SK-N-SH (cell line): Measurements from ENCODE around the gene NUDCD3. TPM values are rescaled to one million over a fixed set of nuclear protein-coding genes. Genes with fewer than 3 reads are reported as not detected.
A peak's percentile ranks its signal among the peaks of the same experiment; 100 is the strongest.

ENCODE experiments used
- CTCF ChIA-PET: fragments of 300-600, 350-600 bp; formaldehyde crosslinking; extraction: SDS; loops from one replicate; lab custom pipeline; 2021; lab: Yijun Ruan, JAX
- POLR2A ChIA-PET: fragments of 350-600 bp; sonication (Branson Sonifier 250); formaldehyde crosslinking; extraction: SDS; loops from one replicate; lab custom pipeline; 2020; ENCODE audit warnings: antibody characterized with exemption, inconsistent platforms; lab: Yijun Ruan, JAX
- DNase-seq: peaks from one replicate; pipeline ENCODE4 v3.0.0; 2012
- H2AFZ ChIP-seq: fragments of 200-600 bp; sonication (generic); 2 replicates; pipeline ENCODE4 v1.8.1; 2016; ENCODE audit warnings: antibody characterized with exemption, mild to moderate bottlenecking, low read depth
- H3F3A ChIP-seq: fragments of 200-600 bp; sonication (generic); replicated peaks from 2 replicates; pipeline ENCODE3; 2016; ENCODE audit warnings: antibody characterized with exemption, mild to moderate bottlenecking; ENCODE audit not compliant: insufficient read depth
- H3K27ac ChIP-seq, 2 experiments: fragments of 200-500 bp in 1 of 2; fragments of 200-600 bp in 1 of 2; sonication (Bioruptor generic) in 1 of 2; sonication (generic), shearing (Covaris generic) in 1 of 2; 2 replicates each; pipeline versions ENCODE4 v1.5.1 to v1.6.1; 2014 to 2016; ENCODE audit warnings: low read depth in 2 of 2, inconsistent platforms in 1 of 2, low read length in 1 of 2, mild to moderate bottlenecking in 1 of 2, mixed read lengths in 1 of 2
- H3K27me3 ChIP-seq: fragments of 200-600 bp; sonication (generic), shearing (Covaris generic); 2 replicates; pipeline ENCODE4 v1.6.1; 2016; ENCODE audit warnings: mixed run types; ENCODE audit not compliant: insufficient read depth
- H3K36me3 ChIP-seq, 2 experiments: fragments of 200-500 bp in 1 of 2; fragments of 200-600 bp in 1 of 2; sonication (Bioruptor generic) in 1 of 2; sonication (generic) in 1 of 2; replicated peaks in 1 of 2; 2 replicates each; pipeline versions ENCODE3 to v1.5.1; 2014 to 2016; ENCODE audit warnings: low read length in 1 of 2, mild to moderate bottlenecking in 1 of 2; ENCODE audit not compliant: insufficient read depth in 2 of 2, control insufficient read depth in 1 of 2
- H3K4me1 ChIP-seq, 2 experiments: fragments of 200-500 bp in 1 of 2; fragments of 200-600 bp in 1 of 2; sonication (Bioruptor generic) in 1 of 2; sonication (generic), shearing (Covaris generic) in 1 of 2; 2 replicates each; pipeline versions ENCODE4 v1.5.1 to v1.6.1; 2014 to 2016; ENCODE audit warnings: low read depth in 1 of 2, low read length in 1 of 2, mixed run types in 1 of 2; ENCODE audit not compliant: insufficient read depth in 2 of 2, control insufficient read depth in 1 of 2
- H3K4me2 ChIP-seq: fragments of 200-600 bp; sonication (generic), shearing (Covaris generic); 2 replicates; pipeline ENCODE4 v1.6.1; 2017; ENCODE audit warnings: mixed run types
- H3K4me3 ChIP-seq, 2 experiments: fragments of 200-500 bp in 1 of 2; fragments of 200-600 bp in 1 of 2; sonication (Bioruptor generic) in 1 of 2; sonication (generic), shearing (Covaris generic) in 1 of 2; 2 replicates each; pipeline versions ENCODE4 v1.5.1 to v1.8.1; 2014 to 2016; ENCODE audit warnings: low read depth in 2 of 2, inconsistent platforms in 1 of 2, low read length in 1 of 2, mild to moderate bottlenecking in 1 of 2, mixed read lengths in 1 of 2, moderate library complexity in 1 of 2
- H3K79me2 ChIP-seq: fragments of 200-600 bp; sonication (generic); 2 replicates; pipeline ENCODE4 v1.8.1; 2017; ENCODE audit warnings: mild to moderate bottlenecking; ENCODE audit not compliant: insufficient read depth
- H3K9ac ChIP-seq: fragments of 200-600 bp; sonication (generic); 2 replicates; pipeline ENCODE4 v1.6.1; 2017; ENCODE audit warnings: mixed run types
- H3K9me2 ChIP-seq: fragments of 200-600 bp; sonication (generic); 2 replicates; pipeline ENCODE4 v1.6.1; 2017; ENCODE audit warnings: mixed run types
- H3K9me3 ChIP-seq: fragments of 200-600 bp; sonication (generic); 2 replicates; pipeline ENCODE4 v1.6.1; 2017; ENCODE audit warnings: mixed run types, mild to moderate bottlenecking, moderate library complexity
- H4K20me1 ChIP-seq: fragments of 200-600 bp; sonication (generic); 2 replicates; pipeline ENCODE4 v1.6.1; 2017; ENCODE audit warnings: mild to moderate bottlenecking, mixed run types; ENCODE audit not compliant: insufficient read depth
- FOSL2 ChIP-seq: IDR thresholded peaks from 2 replicates; pipeline ENCODE4 v1.4.0; 2012; ENCODE audit warnings: low read depth, mild to moderate bottlenecking, moderate library complexity, borderline replicate concordance
- GATA2 ChIP-seq: sonication (generic); formaldehyde crosslinking; IDR thresholded peaks from 2 replicates; pipeline ENCODE4 v1.5.0; 2020; ENCODE audit warnings: mild to moderate bottlenecking, missing genetic modification reagents
- JUND ChIP-seq: IDR thresholded peaks from 2 replicates; pipeline ENCODE4 v1.4.0; 2012
- MXI1 ChIP-seq: IDR thresholded peaks from 2 replicates; pipeline ENCODE4 v1.6.1; 2012; ENCODE audit warnings: mild to moderate bottlenecking, low read depth, low read length, improper control_type of control experiment
- NFIC ChIP-seq: IDR thresholded peaks from 2 replicates; pipeline ENCODE4 v1.4.0; 2012; ENCODE audit warnings: borderline replicate concordance
- NRF1 ChIP-seq: IDR thresholded peaks from 2 replicates; pipeline ENCODE4 v1.6.1; 2012; ENCODE audit warnings: low read depth, mild to moderate bottlenecking, low read length
- PBX3 ChIP-seq: IDR thresholded peaks from 2 replicates; pipeline ENCODE4; 2012
- POLR2AphosphoS5 ChIP-seq: IDR thresholded peaks from 2 replicates; pipeline ENCODE4 v1.6.1; 2012; ENCODE audit warnings: low read depth, low read length
- RAD21 ChIP-seq: IDR thresholded peaks from 2 replicates; pipeline ENCODE4 v1.6.1; 2012; ENCODE audit warnings: mild to moderate bottlenecking, low read length
- RCOR1 ChIP-seq: fragments of 150-350 bp; IDR thresholded peaks from 2 replicates; pipeline ENCODE4 v1.6.1; 2017; ENCODE audit warnings: antibody characterized with exemption, low read length
- SMC3 ChIP-seq: IDR thresholded peaks from 2 replicates; pipeline ENCODE4 v1.6.1; 2012; ENCODE audit warnings: low read depth, low read length, improper control_type of control experiment
- TCF12 ChIP-seq: IDR thresholded peaks from 2 replicates; pipeline ENCODE4 v1.4.0; 2012
- WGBS: methylation state at CpG from one replicate; pipeline ENCODE4 v1.1.6; 2017; ENCODE audit warnings: low lambda C conversion rate; 5-methylcytosine and 5-hydroxymethylcytosine counted together
- polyA plus RNA-seq, 3 experiments: library from polyadenylated mRNA; depleted of rRNA; stranded (reverse); fragments of >200 nt; gene quantifications; 2 replicates each; pipeline ENCODE4 v1.2.3, GENCODE V29; 2012
- TF ChIP-seq, protein P1 (sequence below): IDR thresholded peaks from 2 replicates; pipeline ENCODE4 v1.4.0; 2012; ENCODE audit warnings: low read depth, borderline replicate concordance
- TF ChIP-seq, protein P2 (sequence below): IDR thresholded peaks from 2 replicates; pipeline ENCODE4 v1.6.1; 2012; ENCODE audit warnings: mild to moderate bottlenecking, low read depth, low read length, moderate library complexity

Gene NUDCD3
- polyA plus RNA-seq, 1 of the 3 experiments (the other 2 are of a cell fraction), result 66.0 TPM

DNA sequence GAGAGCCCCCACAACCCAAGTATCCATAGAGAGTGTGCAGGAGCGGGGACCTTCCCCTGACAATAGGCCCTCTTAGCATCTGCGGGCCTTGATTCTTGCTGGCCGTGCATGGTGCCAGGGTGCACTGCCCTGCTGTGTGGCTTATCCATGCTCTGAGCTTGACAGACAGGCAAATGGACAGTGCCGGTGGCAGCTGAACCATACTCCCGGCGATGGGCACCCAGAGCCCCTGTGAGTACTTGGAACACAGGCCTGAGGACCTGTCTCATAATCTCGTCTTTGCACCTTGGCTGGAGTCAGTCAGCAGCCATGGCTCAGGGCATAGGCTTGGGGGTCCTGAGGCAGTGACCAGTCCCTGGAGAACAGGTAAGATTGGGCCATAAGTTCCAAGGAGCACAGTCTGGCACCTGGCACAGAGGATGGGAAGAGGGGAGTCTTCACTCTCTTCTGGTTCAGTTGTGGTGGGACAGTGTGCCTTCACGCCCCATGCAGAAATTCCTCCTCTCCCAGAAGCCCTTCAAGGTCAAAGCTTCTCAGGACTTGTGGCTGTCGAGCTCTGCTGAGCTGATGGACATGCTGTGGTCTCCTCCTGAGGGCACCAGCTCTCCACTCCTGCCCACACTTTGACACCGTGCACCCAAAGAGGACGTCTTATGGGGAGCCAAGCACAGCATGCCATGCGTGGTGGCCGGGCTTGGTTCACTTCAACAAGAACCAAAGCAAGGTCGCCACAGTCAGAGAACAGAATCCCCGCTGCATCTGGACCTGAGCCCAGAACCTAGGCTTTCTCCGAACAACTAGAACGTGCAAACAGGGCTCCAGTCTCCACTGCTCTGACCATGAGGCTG lies 105.6 kb downstream of the NUDCD3 start (continued):
- TF ChIP-seq, protein P1, sequence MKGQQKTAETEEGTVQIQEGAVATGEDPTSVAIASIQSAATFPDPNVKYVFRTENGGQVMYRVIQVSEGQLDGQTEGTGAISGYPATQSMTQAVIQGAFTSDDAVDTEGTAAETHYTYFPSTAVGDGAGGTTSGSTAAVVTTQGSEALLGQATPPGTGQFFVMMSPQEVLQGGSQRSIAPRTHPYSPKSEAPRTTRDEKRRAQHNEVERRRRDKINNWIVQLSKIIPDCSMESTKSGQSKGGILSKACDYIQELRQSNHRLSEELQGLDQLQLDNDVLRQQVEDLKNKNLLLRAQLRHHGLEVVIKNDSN, result no peak
- no peak for TF ChIP-seq JUND
- TF ChIP-seq RCOR1, result no peak
- TF ChIP-seq, protein P2, sequence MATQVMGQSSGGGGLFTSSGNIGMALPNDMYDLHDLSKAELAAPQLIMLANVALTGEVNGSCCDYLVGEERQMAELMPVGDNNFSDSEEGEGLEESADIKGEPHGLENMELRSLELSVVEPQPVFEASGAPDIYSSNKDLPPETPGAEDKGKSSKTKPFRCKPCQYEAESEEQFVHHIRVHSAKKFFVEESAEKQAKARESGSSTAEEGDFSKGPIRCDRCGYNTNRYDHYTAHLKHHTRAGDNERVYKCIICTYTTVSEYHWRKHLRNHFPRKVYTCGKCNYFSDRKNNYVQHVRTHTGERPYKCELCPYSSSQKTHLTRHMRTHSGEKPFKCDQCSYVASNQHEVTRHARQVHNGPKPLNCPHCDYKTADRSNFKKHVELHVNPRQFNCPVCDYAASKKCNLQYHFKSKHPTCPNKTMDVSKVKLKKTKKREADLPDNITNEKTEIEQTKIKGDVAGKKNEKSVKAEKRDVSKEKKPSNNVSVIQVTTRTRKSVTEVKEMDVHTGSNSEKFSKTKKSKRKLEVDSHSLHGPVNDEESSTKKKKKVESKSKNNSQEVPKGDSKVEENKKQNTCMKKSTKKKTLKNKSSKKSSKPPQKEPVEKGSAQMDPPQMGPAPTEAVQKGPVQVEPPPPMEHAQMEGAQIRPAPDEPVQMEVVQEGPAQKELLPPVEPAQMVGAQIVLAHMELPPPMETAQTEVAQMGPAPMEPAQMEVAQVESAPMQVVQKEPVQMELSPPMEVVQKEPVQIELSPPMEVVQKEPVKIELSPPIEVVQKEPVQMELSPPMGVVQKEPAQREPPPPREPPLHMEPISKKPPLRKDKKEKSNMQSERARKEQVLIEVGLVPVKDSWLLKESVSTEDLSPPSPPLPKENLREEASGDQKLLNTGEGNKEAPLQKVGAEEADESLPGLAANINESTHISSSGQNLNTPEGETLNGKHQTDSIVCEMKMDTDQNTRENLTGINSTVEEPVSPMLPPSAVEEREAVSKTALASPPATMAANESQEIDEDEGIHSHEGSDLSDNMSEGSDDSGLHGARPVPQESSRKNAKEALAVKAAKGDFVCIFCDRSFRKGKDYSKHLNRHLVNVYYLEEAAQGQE, result no peak
- TF ChIP-seq SMC3, result no peak
- TF ChIP-seq GATA2 (CRISPR knock-in tag), result no peak
- no peak for TF ChIP-seq RAD21
- TF ChIP-seq POLR2AphosphoS5, result no peak

DNA sequence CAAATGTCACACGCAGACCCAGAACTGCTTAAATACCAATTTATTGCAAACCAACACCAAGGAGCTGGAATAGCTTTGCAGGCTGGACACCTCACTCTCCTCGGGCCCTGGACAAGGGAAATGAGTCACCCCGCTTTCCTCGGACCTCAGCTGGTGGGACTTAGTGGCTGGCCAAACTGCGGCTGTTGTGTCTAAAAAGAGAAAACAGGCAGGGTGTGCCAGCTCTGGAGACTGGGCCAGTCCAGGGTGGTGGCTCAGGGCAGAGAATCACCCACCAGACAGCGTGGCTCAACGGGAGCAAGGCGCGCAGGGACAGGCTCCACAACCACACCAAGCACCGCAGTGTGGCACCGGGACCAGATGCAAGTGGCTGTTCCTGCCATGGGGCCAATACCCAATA lies 106.9 kb downstream of the NUDCD3 start:
- Histone ChIP-seq H3K9me3 (no peaks in the 10 kb centered on the region), H3F3A (peaks cover 5% of the 10 kb centered on the region), H3K27ac (peak overlapping the region in 1 of 2 experiments; percentile 52; a peak in 2 of 4 replicates), H2AFZ (no peak overlapping the region), H4K20me1 (0 out of 2 replicates have a peak, but pooled peaks cover 8% of the 10 kb centered on the region), H3K36me3 (peaks cover 11 to 64% of the 10 kb centered on the region in 2 experiments), H3K4me3 (no peak overlapping the region), H3K79me2 (no peaks in the 10 kb centered on the region), H3K27me3 (no peaks in the 10 kb centered on the region), H3K9me2 (no peaks in the 10 kb centered on the region), H3K9ac (no peak overlapping the region), H3K4me2 (peak overlapping the region; percentile 44), H3K4me1 (peaks cover 0 to 18% of the 10 kb centered on the region in 2 experiments; a peak in 2 of 4 replicates)
- no peak for DNase-seq
- WGBS, result 73% methylated on average over 11 of the region's 11 CpGs
- ChIA-PET POLR2A (no interaction called here), CTCF (interaction anchor here (0.8 kb wide), 1 partner anchor 142 kb away, joined by 4 read pairs; no protein-coding TSS in a partner anchor)
- no peak for TF ChIP-seq MXI1
- TF ChIP-seq PBX3, result peak; percentile 32; the same call in 1 of the 2 replicates
- peak; percentile 70 for TF ChIP-seq JUND
- TF ChIP-seq NRF1, result no peak
- TF ChIP-seq NFIC, result peak; percentile 55; the same call in 1 of the 2 replicates
- TF ChIP-seq RAD21, result no peak
- TF ChIP-seq TCF12, result peak; percentile 60; the same call in 1 of the 2 replicates
- peak; percentile 85 for TF ChIP-seq FOSL2
- no peak for TF ChIP-seq RCOR1
